ENCODE results near the gene PDE4D. TPM values are rescaled to one million over a fixed set of nuclear protein-coding genes. Genes with fewer than 3 reads are reported as not detected.

Gene PDE4D
- total RNA-seq, 2 experiments from 2014 or later: 68.5 to 69.8 TPM

- POLR2A ChIA-PET: no interaction called here
- DNase-seq (no peak), ATAC-seq (no peak)
- peaks cover 6% of the 10 kb centered on the region for H3K27me3 Mint-ChIP-seq
- H3K36me3 Mint-ChIP-seq (ENCODE audit: low read depth): no peaks in the 10 kb centered on the region
- H3K27ac Mint-ChIP-seq: no peak overlapping the region
- no peak overlapping the region for H3K4me3 Mint-ChIP-seq
- no peaks in the 10 kb centered on the region for H3K4me1 Mint-ChIP-seq
- CTCF ChIA-PET: interaction anchor here (0.6 to 1.1 kb wide), 3 partner anchors 8 to 1105 kb away, joined by 3 read pairs; no protein-coding TSS in a partner anchor
- H3K9me3 Mint-ChIP-seq (ENCODE audit: low read depth): no peaks in the 10 kb centered on the region
- intact Hi-C loops (cut with DNase I, micrococcal nuclease): no loop called here
Measured at GRCh38 chr5:59615272-59615671, 278.3 kb downstream of the PDE4D start.

DNA sequence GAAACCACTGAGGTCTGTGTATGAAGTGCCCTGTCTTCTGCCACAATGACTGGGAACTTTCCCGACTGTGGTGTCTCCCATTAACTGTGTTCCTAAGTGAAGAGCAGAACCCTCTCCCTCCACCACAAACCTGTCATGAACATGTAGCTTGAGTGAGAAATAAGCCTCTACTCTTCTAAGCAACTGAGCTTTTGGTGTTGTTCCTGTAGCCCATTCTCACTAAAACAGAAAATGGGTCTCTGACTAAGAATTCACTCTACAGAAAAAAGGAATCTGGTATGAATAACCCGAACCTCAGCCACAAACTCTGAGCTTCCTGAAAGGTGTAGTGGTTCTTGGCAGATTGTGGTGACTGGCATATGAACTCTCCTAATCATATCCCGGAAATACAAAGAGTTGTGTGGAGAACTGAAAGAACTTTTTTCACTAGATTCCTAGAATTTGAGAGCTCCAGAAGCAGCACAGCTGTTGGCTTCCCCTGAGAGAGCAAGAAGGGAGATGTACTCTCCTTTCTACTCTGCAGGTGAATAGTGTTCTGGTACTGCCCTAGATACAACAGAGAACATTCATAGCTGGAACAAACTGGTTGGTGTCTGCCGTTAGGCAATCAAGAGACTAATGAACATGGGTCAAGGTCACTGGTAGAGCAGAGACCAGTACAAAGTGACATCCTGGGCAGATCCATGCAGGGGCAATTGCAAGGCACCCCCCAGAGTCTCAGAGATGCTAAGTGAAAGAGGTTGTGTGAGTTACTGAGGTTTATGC lies 283.8 kb downstream of the PDE4D start:
- Mint-ChIP-seq H3K27ac (peak overlapping the region; percentile 8), H3K4me3 (no peak overlapping the region), H3K9me3 (ENCODE audit: low read depth) (no peaks in the 10 kb centered on the region), H3K27me3 (peaks cover 20% of the 10 kb centered on the region), H3K36me3 (ENCODE audit: low read depth) (no peaks in the 10 kb centered on the region), H3K4me1 (peaks cover 18% of the 10 kb centered on the region)
- ATAC-seq: peak; percentile 83
- CTCF ChIA-PET: interaction anchor here (0.6 to 1.1 kb wide), 5 partner anchors 16 to 112 kb away, joined by 3 to 4 read pairs (median 3); no protein-coding TSS in a partner anchor
- POLR2A ChIA-PET: interaction anchor here (0.6 to 0.9 kb wide), 2 partner anchors 151 to 220 kb away, joined by 3 read pairs; no protein-coding TSS in a partner anchor
- intact Hi-C loops (cut with DNase I, micrococcal nuclease): loop anchor here (1.0 to 10.0 kb wide), 4 partner anchors 18 to 575 kb away; no protein-coding TSS in a partner anchor
- DNase-seq: peak; percentile 52

DNA sequence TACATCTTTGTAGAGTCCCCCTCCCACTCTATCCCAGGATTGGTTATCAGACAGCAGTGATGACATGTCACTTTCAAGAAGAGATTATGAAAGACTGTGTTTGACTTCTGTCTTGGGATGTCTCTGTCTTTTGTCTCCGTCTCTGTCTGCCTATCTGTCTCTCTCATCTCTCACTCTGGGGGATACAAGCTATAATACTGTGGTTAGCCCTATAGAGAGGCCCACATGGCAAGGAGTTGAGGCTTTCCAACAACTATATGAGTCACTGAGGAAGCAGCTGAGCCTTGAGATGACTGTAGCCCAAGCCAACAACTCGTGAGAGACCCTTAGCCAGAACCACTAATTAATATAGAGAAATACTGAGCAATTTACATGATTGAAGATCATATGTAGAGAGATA lies 284.8 kb downstream of the PDE4D start:
- Mint-ChIP-seq H3K36me3 (ENCODE audit: low read depth) (no peaks in the 10 kb centered on the region), H3K9me3 (ENCODE audit: low read depth) (no peaks in the 10 kb centered on the region), H3K27ac (no peak overlapping the region), H3K4me1 (peaks cover 18% of the 10 kb centered on the region), H3K27me3 (peaks cover 22% of the 10 kb centered on the region), H3K4me3 (no peak overlapping the region)
- intact Hi-C loops (cut with DNase I, micrococcal nuclease): loop anchor here (1.0 to 10.0 kb wide), 4 partner anchors 17 to 574 kb away; no protein-coding TSS in a partner anchor
- CTCF ChIA-PET: no interaction called here
- DNase-seq: peak; percentile 28
- ATAC-seq: peak; percentile 58
- POLR2A ChIA-PET: no interaction called here

DNA sequence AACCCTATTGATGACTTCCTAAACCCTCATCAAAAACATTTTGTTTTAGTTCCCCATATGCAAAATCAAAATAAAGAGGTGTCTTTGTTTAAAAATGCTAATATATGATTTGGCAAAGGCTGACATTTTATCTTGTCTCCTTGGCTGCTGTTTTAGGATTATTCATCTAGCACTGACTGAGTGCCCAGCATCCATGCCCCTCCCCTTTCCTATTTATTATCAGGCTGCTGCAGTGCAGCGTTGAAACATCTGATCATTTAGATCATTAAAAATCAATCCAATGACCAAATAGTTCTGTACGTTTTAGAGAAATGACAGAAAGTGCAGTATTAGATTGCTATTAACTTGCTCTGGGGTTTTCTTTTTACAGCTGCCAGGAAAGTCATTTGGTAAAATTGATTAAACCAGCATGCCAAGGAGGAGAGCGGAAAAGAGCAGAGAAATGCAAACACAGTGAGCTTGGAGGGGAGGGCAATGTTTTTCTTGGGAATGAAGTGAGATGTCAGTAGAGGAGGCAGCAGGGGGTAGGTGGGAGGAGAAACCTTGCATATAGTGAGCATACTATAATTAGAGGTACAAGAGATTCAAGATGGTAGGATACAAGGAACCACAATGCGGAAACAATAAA lies 286.3 kb downstream of the PDE4D start:
- no peaks in the 10 kb centered on the region for H3K9me3 Mint-ChIP-seq (ENCODE audit: low read depth)
- no peak overlapping the region for H3K4me3 Mint-ChIP-seq

DNA sequence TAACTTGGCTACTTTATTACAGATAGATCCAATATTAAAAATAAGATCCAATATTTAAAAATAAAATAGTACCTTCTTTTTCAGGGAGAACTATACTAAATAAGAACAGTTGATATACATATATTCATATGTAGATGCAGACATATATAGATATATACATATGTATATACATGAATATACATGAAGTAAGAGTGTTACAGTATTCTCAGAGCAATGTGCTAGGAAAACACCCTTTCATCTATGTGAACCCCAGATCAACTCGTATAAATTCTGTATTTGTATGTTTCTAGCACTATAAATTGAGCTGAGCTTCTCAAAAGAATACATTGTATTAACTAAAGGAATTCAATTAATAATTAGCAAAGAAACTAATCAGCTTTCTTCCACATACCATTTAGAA lies 287.6 kb downstream of the PDE4D start:
- ATAC-seq (no peak), DNase-seq (no peak)
- ChIA-PET CTCF (interaction anchor here (0.6 kb wide), 1 partner anchor 67 kb away, joined by 3 read pairs; no protein-coding TSS in a partner anchor), POLR2A (no interaction called here)
- intact Hi-C loops (cut with DNase I, micrococcal nuclease): loop anchor here in 1 of 2 experiments (10.0 kb wide), 1 partner anchor 571 kb away; no protein-coding TSS in a partner anchor
- Mint-ChIP-seq H3K4me3 (no peak overlapping the region), H3K4me1 (peaks cover 18% of the 10 kb centered on the region), H3K36me3 (ENCODE audit: low read depth) (no peaks in the 10 kb centered on the region), H3K27ac (no peak overlapping the region), H3K27me3 (peaks cover 33% of the 10 kb centered on the region), H3K9me3 (ENCODE audit: low read depth) (no peaks in the 10 kb centered on the region)

More for the DNA sequence above, 286.3 kb downstream of the PDE4D start:
- peaks cover 18% of the 10 kb centered on the region for H3K4me1 Mint-ChIP-seq
- H3K27me3 Mint-ChIP-seq: peaks cover 25% of the 10 kb centered on the region
- DNase-seq: no peak
- CTCF ChIA-PET: no interaction called here
- ATAC-seq: no peak
- no peak overlapping the region for H3K27ac Mint-ChIP-seq
- POLR2A ChIA-PET: no interaction called here
- H3K36me3 Mint-ChIP-seq (ENCODE audit: low read depth): no peaks in the 10 kb centered on the region
- intact Hi-C loops (cut with DNase I, micrococcal nuclease): loop anchor here in 1 of 2 experiments (10.0 kb wide), 1 partner anchor 572 kb away; no protein-coding TSS in a partner anchor

DNA sequence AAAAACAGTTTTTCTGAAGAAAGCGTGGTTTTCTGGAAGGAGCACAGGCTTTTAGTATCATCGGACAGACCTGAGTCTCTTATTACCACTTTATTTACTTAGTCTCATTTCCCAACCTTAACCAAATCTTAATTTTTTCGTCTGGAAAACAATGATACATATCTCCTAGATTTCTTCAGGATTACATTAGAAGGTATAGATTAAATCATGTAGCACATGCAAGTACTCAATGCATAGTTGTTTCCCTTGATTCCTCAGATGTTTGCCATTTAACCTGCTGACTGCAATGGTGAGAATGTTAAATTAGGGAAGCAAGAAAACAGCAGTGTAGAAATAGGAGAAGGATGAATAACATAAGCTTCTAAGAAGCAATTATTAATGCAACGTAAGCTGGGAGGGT lies 289.4 kb downstream of the PDE4D start:
- POLR2A ChIA-PET: no interaction called here
- Mint-ChIP-seq H3K27me3 (peaks cover 30% of the 10 kb centered on the region), H3K36me3 (ENCODE audit: low read depth) (no peaks in the 10 kb centered on the region), H3K4me1 (peaks cover 8% of the 10 kb centered on the region), H3K27ac (no peak overlapping the region), H3K9me3 (ENCODE audit: low read depth) (no peaks in the 10 kb centered on the region), H3K4me3 (no peak overlapping the region)
- ATAC-seq: no peak
- CTCF ChIA-PET: no interaction called here
- intact Hi-C loops (cut with DNase I, micrococcal nuclease): loop anchor here in 1 of 2 experiments (10.0 kb wide), 1 partner anchor 569 kb away; no protein-coding TSS in a partner anchor
- no peak for DNase-seq

GRCh38 chr5:59600998-59601397 lies 292.5 kb downstream of the PDE4D start:
- Mint-ChIP-seq H3K27me3 (peaks cover 24% of the 10 kb centered on the region), H3K9me3 (ENCODE audit: low read depth) (no peaks in the 10 kb centered on the region), H3K36me3 (ENCODE audit: low read depth) (no peaks in the 10 kb centered on the region), H3K4me1 (peaks cover 2% of the 10 kb centered on the region), H3K27ac (no peak overlapping the region), H3K4me3 (no peak overlapping the region)
- peak; percentile 33 for ATAC-seq
- DNase-seq: no peak
- POLR2A ChIA-PET: no interaction called here
- CTCF ChIA-PET: no interaction called here
- intact Hi-C loops (cut with DNase I, micrococcal nuclease): loop anchor here in 1 of 2 experiments (10.0 kb wide), 1 partner anchor 566 kb away; no protein-coding TSS in a partner anchor

- intact Hi-C loops (cut with DNase I, micrococcal nuclease): loop anchor here in 1 of 2 experiments (10.0 kb wide), 1 partner anchor 565 kb away; no protein-coding TSS in a partner anchor
- ATAC-seq (no peak), DNase-seq (no peak)
- peaks cover 22% of the 10 kb centered on the region for H3K27me3 Mint-ChIP-seq
- no peaks in the 10 kb centered on the region for H3K9me3 Mint-ChIP-seq (ENCODE audit: low read depth)
- H3K27ac Mint-ChIP-seq: no peak overlapping the region
- H3K4me1 Mint-ChIP-seq: peaks cover 2% of the 10 kb centered on the region
- H3K36me3 Mint-ChIP-seq (ENCODE audit: low read depth): no peaks in the 10 kb centered on the region
- ChIA-PET CTCF (no interaction called here), POLR2A (no interaction called here)
- H3K4me3 Mint-ChIP-seq: no peak overlapping the region
Measured at GRCh38 chr5:59600153-59600552, 293.4 kb downstream of the PDE4D start.

DNA sequence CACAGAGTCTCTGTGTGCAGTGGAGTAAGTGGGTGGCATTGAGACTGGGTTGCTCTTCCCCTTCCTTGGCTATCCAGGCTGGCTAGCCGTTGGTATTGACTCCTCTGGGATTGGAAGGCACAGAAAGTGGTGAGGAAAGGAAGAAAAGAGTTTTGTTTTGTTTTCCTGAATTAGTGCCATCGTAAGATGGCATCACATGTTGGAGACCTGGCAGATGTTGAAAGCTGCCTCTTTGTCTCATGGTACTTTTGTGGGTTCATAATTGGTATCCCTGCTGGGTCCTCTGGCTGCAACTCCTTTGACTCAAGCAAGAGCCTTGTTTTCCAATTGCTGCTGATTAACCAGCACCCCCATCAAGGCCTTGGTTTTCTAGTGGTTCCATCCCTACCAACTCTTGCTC lies 293.8 kb downstream of the PDE4D start:
- ChIA-PET POLR2A (no interaction called here), CTCF (no interaction called here)
- ATAC-seq: no peak
- Mint-ChIP-seq H3K36me3 (ENCODE audit: low read depth) (no peaks in the 10 kb centered on the region), H3K9me3 (ENCODE audit: low read depth) (no peaks in the 10 kb centered on the region), H3K4me3 (no peak overlapping the region), H3K4me1 (peaks cover 2% of the 10 kb centered on the region), H3K27ac (no peak overlapping the region), H3K27me3 (peaks cover 21% of the 10 kb centered on the region)
- intact Hi-C loops (cut with DNase I, micrococcal nuclease): loop anchor here in 1 of 2 experiments (10.0 kb wide), 1 partner anchor 565 kb away; no protein-coding TSS in a partner anchor
- DNase-seq: no peak

DNA sequence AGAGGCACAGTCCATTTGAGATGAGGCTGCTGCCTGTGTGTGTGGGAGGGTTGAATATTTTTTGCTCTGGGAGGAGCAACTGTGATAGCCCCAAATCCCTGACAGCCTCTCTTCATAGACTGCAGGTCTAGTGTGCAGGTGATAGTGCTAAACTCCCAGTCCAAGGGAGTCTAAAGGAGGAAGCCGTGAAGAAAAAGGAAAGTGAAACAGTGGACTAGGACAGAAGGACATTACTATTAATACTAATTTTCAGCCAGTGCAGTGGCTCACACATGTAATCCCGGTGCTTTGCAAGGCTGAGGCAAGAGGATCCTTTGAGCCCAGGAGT lies 295.0 kb downstream of the PDE4D start:
- Mint-ChIP-seq H3K9me3 (ENCODE audit: low read depth) (no peaks in the 10 kb centered on the region), H3K36me3 (ENCODE audit: low read depth) (no peaks in the 10 kb centered on the region), H3K27me3 (peaks cover 19% of the 10 kb centered on the region), H3K4me3 (no peak overlapping the region), H3K4me1 (peaks cover 2% of the 10 kb centered on the region), H3K27ac (no peak overlapping the region)
- intact Hi-C loops (cut with DNase I, micrococcal nuclease): no loop called here
- ChIA-PET POLR2A (no interaction called here), CTCF (interaction anchor here (1.3 kb wide), 1 partner anchor 17 kb away, joined by 3 read pairs; no protein-coding TSS in a partner anchor)
- no peak for ATAC-seq
- no peak for DNase-seq

GRCh38 chr5:59597690-59598546 lies 295.6 kb downstream of the PDE4D start:
- no peak for DNase-seq
- ATAC-seq: no peak
- H3K9me3 Mint-ChIP-seq (ENCODE audit: low read depth): no peaks in the 10 kb centered on the region
- no peaks in the 10 kb centered on the region for H3K36me3 Mint-ChIP-seq (ENCODE audit: low read depth)
- H3K27ac Mint-ChIP-seq: no peak overlapping the region
- POLR2A ChIA-PET: no interaction called here
- intact Hi-C loops (cut with DNase I, micrococcal nuclease): no loop called here
- H3K4me3 Mint-ChIP-seq: no peak overlapping the region
- H3K4me1 Mint-ChIP-seq: peaks cover 2% of the 10 kb centered on the region
- peaks cover 21% of the 10 kb centered on the region for H3K27me3 Mint-ChIP-seq
- CTCF ChIA-PET: interaction anchor here (0.6 to 1.3 kb wide), 2 partner anchors 18 to 174 kb away, joined by 3 read pairs; no protein-coding TSS in a partner anchor

Data from activated CD4-positive, alpha-beta T cell treated with anti-CD3 and anti-CD28 coated beads for 36 hours (primary cell).